GM21367 (cell line): ENCODE measurements around the gene KIAA0319L.

Experiments used
- ATAC-seq: cut with Tn5 transposase; IDR thresholded peaks from one replicate; pipeline ENCODE4 v1.9.1; 2021; ENCODE audit not compliant: unreplicated experiment

Gene KIAA0319L

GRCh38 chr1:35394386-35394785 is 162.8 kb downstream of the KIAA0319L start:
- ATAC-seq: no peak

GRCh38 chr1:35390600-35391494 is 166.4 kb downstream of the KIAA0319L start:
- no peak for ATAC-seq

- ATAC-seq: no peak
Observed at GRCh38 chr1:35386959-35387358, 170.2 kb downstream of the KIAA0319L start.

GRCh38 chr1:35386290-35386689 is 170.9 kb downstream of the KIAA0319L start:
- ATAC-seq: no peak
